ENCODE data around the gene POLR3B.
"Not testable (repeated sequence)": the region's sequence is repeated elsewhere in the genome, so short reads cannot be mapped to it uniquely, and the experiment has no call there.

Gene POLR3B

DNA sequence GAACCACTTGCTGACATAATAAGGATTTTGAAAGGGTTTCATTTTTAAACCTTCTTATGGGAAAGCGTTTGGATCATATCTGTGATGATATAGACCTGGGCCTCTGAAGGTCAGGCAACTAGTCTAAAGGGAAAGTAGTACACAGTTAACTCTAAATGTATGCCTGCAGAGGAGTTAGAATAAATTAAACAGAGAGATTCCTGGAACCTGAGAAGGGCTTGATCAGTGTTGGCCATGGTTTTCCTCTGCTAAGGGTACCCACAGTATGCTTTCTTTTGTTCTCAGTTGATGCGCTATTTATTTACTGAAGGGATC, 14.4 kb upstream of the POLR3B start:
- DNase-seq, result no peak

- no peak for DNase-seq
Observed at GRCh38 chr12:106344131-106344530, 13.4 kb upstream of the POLR3B start.

DNA sequence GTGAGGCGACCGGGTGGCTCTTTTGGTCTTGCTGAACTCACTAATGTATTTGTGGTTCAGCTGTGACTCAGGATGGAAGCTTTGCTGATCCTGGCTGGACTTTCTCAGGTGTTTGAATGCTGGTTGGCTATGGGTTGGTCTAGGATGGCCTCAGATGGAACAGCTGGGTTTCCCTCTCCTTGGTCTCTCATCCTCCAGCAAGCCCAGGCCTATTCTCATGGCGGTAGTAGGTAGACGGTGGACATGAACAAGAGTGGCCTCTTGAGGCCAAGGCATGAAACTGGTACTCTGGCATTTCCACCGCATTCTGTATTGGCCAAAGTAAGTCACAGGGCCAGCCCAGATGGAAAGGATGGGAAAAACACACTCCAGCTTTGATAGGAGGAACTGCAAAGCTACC, 11.8 kb upstream of the POLR3B start:
- no peak for DNase-seq

DNA sequence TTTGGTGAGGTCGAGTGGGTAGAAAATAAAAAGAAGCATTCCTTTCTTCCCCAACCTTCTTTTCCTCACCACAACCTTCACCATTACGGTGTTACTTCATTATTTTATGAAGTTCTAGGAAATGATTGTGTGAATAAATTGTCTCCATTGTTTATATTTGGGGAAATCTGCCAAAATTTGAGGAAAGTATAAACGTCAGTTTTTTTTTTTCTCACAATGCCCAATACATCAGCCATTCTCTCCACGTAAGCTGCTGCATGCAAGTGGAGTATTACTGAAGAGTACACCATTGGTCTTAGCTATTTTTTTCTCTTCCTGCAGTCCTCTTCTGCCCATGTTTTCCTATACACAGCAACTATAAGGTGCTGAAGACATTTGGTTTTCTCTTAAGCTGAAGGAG, 9.1 kb upstream of the POLR3B start:
- no peak for DNase-seq

DNA sequence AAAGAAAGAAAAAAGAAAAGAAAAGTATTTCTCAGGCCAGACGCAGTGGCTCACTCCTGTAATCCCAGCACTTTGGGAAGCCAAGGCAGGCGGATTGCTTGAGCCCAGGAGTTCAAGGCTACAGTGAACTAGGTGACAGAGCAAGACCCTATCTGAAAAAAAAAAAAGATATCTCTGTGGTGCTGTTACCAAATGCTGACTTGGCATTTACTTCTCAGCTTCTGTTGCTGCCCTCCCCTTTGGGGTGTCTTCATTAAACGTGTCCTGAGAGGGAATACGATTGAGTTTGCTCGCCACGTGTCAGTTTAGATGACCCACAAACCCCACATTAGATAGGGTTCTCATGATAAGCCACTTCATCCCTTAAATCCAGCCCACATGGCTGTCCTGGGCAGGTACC, 4.4 kb upstream of the POLR3B start:
- no peak for DNase-seq

DNA sequence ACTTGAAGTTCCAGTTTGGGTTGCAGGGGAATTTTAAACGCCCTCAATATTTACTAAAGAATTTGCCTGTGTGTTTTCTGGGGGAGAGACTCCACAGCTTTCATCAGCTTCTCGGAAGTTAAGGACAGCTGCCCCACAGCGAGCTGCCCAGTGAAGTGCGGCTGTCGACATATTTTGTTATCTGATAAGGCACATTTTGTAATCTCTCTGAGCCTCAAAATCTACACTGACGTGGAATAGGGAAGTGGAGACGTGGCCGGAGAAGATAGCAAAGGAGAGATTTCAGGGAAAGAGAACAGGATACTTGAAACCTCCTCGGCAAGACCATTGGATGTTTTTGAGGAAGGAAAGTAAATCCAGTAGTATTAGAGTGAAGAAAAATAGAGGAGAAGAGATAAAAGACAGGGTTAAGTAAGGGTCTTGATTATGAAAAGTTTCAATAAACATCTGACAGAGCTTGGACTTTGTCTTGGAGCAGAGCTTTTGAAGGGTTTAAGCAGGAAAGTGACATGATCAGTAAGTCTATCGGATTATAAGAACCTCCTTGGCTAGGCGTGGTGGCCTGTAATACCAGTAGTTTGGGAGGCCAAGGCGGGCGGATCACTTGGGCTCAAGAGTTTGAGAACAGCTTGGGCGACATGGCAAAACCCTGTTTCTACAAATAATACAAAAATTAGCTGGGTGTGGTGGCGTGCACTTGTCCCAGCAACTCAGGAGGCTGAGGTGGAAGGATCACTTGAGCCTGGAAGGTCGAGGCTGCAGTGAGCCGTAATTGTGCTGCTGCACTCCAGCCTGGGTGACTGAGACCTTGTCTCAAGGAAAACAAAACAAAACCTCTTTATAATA, 1.1 kb downstream of the POLR3B start:
- DNase-seq, result no peak

DNA sequence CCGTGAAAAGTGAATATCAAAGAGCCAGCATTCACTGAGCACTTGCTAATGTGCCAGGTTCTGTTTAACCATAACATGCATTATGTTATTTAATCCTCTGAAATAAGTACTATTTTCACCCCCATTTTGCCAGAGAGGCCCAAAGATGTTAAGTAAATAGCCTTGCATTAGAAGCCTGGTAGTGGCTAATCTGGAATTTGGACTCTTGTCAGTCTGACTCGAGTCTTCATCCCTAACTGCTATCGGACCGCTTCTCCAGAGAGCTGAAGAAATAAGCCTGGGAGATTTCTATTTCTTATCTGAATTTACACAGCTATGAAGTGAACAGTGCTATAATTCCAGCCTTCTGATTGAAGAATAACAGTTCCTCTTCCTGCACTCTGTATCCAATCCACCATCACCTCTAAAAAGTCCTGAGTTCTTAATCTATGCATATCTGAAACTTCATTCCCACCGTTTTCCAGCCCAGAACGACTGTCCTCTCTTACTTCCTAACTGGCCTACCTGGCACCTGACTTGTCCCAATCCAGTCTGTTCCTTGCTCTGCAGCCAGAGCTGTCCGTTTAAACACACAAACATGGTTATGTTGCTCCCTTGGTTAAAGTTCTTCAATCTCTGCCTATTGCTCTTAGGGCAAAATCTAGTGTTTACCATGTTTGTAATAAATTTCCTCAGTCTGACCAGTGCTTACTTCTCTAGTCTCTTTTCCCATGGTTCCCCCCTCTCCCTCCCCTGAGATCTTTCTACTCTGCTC, 2.3 kb downstream of the POLR3B start:
- no peak for DNase-seq

- no peak for DNase-seq
Observed at GRCh38 chr12:106360400-106360994, 2.9 kb downstream of the POLR3B start.

GRCh38 chr12:106362971-106363370, 5.4 kb downstream of the POLR3B start:
- no peak for DNase-seq

DNA sequence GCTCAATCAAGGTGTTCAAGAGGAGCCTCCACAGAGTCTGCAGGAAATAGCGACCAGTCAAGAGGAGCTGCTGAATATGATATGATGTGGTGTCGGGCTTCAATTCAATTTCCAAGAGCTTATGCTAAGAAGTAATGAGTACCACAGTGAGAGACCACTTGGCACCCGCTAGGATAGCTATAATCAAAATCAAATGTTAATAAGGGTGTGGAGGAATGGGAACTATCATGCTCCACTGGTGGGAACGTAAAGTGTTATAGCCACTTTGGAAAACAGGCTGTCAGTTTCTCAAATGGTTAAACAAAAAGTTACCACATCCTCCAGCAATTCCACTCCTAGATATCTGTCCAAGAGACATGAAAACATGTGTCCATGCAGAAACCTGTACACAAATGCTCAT, 6.7 kb downstream of the POLR3B start:
- DNase-seq, result no peak

- no peak for DNase-seq
Observed at GRCh38 chr12:106369624-106370346, 12.2 kb downstream of the POLR3B start.

GRCh38 chr12:106378788-106379187, 21.2 kb downstream of the POLR3B start:
- DNase-seq, result no peak

DNA sequence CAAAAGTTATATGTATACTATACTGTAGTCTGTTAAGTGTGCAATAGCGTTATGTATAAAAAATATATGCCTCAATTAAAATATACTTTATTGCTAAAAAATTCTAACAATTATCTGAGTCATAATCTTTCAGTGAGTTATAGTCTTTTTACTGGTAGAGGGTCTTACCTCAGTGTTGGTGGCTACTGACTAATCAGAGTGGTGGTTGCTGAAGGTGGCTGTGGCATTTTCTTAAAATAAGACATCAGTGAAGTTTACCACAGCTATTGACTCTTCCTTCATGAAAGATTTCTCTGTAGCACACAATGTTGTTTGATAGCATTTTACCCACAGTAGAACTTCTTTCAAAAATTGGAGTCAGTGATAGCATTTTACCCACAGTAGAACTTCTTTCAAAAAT, 23.4 kb downstream of the POLR3B start:
- DNase-seq, result no peak

GRCh38 chr12:106381866-106382265, 24.3 kb downstream of the POLR3B start:
- not testable (repeated sequence) for DNase-seq

DNA sequence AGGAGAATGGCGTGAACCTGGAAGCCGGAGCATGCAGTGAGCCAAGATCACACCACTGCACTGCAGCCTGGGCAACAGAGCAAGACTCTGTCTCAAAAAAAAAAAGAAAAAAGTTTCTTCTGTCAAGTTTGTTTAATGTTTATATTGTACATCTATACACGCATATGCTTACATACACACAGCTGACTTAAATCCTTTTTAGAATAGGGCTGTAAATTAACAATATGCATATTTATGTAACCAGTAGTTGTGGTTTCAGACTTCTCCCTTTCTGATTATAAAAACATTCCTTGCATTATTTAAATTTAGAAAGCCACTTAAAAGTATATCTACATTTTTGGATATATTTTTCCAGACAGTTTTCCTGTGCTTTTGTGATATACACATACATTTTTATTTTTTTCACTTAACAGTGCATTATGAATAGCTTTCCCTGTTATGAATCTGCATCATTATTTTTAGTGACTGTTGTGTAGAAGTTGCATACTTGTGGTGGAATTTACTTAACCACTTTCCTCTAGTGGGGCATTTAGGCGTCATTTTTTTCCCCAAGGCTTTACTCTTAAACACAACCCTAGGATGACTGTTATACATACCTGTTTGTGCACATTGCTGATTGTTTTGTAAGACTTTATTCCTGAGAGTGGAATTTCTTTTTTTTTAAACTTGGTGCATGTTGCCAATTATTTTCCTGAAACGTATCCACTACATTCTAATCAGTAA, 29.4 kb downstream of the POLR3B start:
- no peak for DNase-seq

- no peak for DNase-seq
Observed at GRCh38 chr12:106387848-106388377, 30.4 kb downstream of the POLR3B start.

GRCh38 chr12:106389151-106389550, 31.6 kb downstream of the POLR3B start:
- no peak for DNase-seq

DNA sequence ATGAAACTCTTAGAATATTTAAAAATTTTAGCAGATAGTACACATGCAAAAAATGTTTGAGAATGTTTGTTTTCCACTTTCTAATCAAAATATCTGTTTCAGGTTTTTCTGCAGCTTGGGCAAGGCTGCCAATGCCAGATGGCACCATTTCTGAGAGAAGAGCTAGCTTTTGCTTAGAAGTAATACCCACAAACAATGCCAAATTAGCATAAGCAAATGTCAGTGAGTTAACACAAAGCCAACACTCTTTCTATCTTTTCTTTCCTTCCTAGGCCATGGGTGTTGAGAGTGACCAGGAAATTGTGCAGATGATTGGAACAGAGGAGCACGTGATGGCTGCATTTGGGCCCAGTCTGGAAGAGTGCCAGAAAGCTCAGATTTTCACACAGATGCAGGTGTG, 35.2 kb downstream of the POLR3B start:
- DNase-seq, result no peak

GRCh38 chr12:106409878-106410277, 52.3 kb downstream of the POLR3B start:
- no peak for DNase-seq

DNA sequence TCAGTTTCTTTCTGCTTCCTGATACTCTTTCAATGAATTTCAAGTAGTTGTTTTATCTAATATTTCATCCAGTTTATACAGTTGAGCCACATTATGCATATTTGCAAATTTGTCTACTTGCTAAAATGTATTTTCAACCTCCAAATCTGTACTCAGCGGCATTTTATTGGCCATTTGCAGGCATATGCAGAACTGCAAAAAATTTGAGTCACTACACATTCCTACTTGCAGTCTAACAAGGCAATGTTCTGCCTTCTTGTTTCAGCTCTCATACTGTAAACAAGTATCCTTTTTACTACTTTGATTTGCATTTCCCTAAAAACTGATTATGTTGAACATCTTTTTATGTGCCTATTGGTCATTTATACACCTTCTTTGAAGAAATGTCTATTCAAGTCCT, 55.0 kb downstream of the POLR3B start:
- DNase-seq, result no peak

GRCh38 chr12:106415134-106415533, 57.6 kb downstream of the POLR3B start:
- DNase-seq, result no peak

- no peak for DNase-seq
Observed at GRCh38 chr12:106416273-106416672, 58.7 kb downstream of the POLR3B start.
